ENCODE results near the gene LTC4S. TPM values are rescaled to one million over a fixed set of nuclear protein-coding genes. Genes with fewer than 3 reads are reported as not detected.
A peak's percentile ranks its signal among the peaks of the same experiment; 100 is the strongest.

The LTC4S gene
- total and polyA plus RNA-seq, 2 donors (not counting 3 experiments of a cell fraction or from before 2014, with no cell fraction given) = 0.95 to 6.3 TPM

DNA sequence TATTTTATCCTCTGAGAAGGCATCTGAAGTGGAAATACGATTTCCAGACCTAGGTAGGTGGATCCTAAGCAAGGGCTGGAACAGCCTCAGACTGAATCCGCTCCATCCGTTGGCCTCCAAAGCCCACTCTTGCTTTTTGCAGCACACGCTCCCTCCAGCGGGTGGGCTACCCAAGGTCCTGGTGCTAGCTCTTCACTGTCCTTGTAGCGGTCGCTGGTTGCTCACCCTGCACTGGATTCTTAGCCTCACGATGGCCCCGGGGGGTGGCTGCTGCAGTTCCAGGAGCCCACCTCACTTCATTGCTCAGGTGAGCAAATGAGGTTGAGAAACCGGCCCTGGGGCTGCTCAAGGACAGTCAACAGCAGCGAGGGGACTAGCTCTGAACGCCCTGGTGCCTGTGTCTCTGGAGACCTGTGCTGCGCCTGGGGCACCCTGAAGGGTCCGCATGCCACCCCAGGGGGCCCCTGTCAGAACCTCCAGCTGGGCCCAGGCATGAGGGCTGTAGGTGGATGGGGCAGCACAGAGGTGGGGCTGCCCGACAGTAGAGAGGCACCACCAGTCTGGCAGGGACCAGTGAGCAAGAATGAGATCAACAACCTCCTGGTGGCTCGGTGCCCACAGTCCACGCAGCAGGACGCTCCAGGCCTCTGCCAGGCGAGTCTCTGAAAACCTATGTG is 8.6 kb downstream of the LTC4S start:
- DNase-seq (ENCODE audit: low read depth, low spot score) = no peak

More for the DNA sequence above, 8.6 kb downstream of the LTC4S start:
- Histone ChIP-seq H3K4me2 (ENCODE audit: insufficient read depth, low read length) (no peak overlapping the region), H3K9me3 (replicated peaks; ENCODE audit: control insufficient read depth, insufficient read depth, low read length) (no peaks in the 10 kb centered on the region), H3K27ac (ENCODE audit: insufficient read depth, low read depth, low read length) (no peak overlapping the region), H4K20me1 (replicated peaks; ENCODE audit: control insufficient read depth, extremely low read depth, insufficient read depth, low read length) (no peaks in the 10 kb centered on the region), H3K27me3 (ENCODE audit: control insufficient read depth in 2 of 2, insufficient read depth in 2 of 2, low read length in 2 of 2) (no peaks in the 10 kb centered on the region), H3K4me1 (ENCODE audit: control insufficient read depth, extremely low read depth, insufficient read depth, low read length) (peaks cover 19% of the 10 kb centered on the region), H3K9ac (replicated peaks; ENCODE audit: extremely low read depth, insufficient read depth, low read length) (no peak overlapping the region), H3K4me3 (replicated peaks in 1 of 3; ENCODE audit: insufficient read depth in 1 of 3, low read depth in 1 of 3, low read length in 3 of 3) (no peak overlapping the region), H2AFZ (ENCODE audit: low read depth, low read length) (no peak overlapping the region), H3K9me1 (replicated peaks; ENCODE audit: control insufficient read depth, extremely low read depth, insufficient read depth, low read length) (no peaks in the 10 kb centered on the region), H3K79me2 (ENCODE audit: control insufficient read depth, insufficient read depth, low read length) (peaks cover 33% of the 10 kb centered on the region), H3K36me3 (ENCODE audit: control insufficient read depth in 2 of 2, extremely low read depth in 1 of 2, insufficient read depth in 2 of 2, low read length in 2 of 2) (peaks cover 10 to 39% of the 10 kb centered on the region in 2 experiments)
- intact Hi-C loops (cut with micrococcal nuclease) = loop anchor here (1.0 to 5.0 kb wide), 4 partner anchors 104 to 288 kb away; partner anchors contain the start of genes RNF130 and TBC1D9B
- FAIRE-seq = peak; percentile 63
- dilution Hi-C loops (cut with MboI; ENCODE audit: extremely low pct_ligation_motif_present, low sequenced_read_pairs) = no loop called here
- CTCF ChIA-PET = interaction anchor here (0.6 to 2.4 kb wide), 26 partner anchors 9 to 289 kb away, joined by 3 to 21 read pairs (median 4); partner anchors contain the start of genes MAML1 and SQSTM1
- POLR2A ChIA-PET = interaction anchor here (0.6 to 2.5 kb wide), 3 partner anchors 18 to 1015 kb away, joined by 3 to 8 read pairs (median 4); partner anchors contain the start of gene SQSTM1
- no TSS peak for BruUV-seq (replicated peaks)
- TF ChIP-seq MYC (IDR thresholded peaks at IDR 0.05; ENCODE audit: low read depth, low read length) (no peak), FOS (IDR thresholded peaks at IDR 0.05; ENCODE audit: borderline replicate concordance, insufficient read depth, low read length) (no peak), EZH2 (IDR thresholded peaks at IDR 0.05; ENCODE audit: borderline replicate concordance, low read depth, low read length, severe bottlenecking) (no peak), POLR2AphosphoS5 (IDR thresholded peaks at IDR 0.05; ENCODE audit: insufficient read depth, low read depth, low read length) (no peak), JUN (IDR thresholded peaks at IDR 0.05; ENCODE audit: borderline replicate concordance, insufficient read depth, insufficient read length, low read depth) (no peak)
- TF ChIP-seq, protein P1, sequence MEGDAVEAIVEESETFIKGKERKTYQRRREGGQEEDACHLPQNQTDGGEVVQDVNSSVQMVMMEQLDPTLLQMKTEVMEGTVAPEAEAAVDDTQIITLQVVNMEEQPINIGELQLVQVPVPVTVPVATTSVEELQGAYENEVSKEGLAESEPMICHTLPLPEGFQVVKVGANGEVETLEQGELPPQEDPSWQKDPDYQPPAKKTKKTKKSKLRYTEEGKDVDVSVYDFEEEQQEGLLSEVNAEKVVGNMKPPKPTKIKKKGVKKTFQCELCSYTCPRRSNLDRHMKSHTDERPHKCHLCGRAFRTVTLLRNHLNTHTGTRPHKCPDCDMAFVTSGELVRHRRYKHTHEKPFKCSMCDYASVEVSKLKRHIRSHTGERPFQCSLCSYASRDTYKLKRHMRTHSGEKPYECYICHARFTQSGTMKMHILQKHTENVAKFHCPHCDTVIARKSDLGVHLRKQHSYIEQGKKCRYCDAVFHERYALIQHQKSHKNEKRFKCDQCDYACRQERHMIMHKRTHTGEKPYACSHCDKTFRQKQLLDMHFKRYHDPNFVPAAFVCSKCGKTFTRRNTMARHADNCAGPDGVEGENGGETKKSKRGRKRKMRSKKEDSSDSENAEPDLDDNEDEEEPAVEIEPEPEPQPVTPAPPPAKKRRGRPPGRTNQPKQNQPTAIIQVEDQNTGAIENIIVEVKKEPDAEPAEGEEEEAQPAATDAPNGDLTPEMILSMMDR (IDR thresholded peaks at IDR 0.05; ENCODE audit: extremely low read depth in 1 of 2, insufficient read depth in 1 of 2, low read depth in 1 of 2, low read length in 2 of 2) = no peak
- TF ChIP-seq, protein P2, sequence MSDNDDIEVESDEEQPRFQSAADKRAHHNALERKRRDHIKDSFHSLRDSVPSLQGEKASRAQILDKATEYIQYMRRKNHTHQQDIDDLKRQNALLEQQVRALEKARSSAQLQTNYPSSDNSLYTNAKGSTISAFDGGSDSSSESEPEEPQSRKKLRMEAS (IDR thresholded peaks at IDR 0.05; ENCODE audit: insufficient read depth, insufficient read length) = no peak

Data from endothelial cell of umbilical vein (primary cell).